GM19043 (cell line): Measurements from ENCODE around the gene PLA2G2C.

Experiments used
- ATAC-seq: cut with Tn5 transposase; IDR thresholded peaks from one replicate; pipeline ENCODE4 v1.9.1; 2021; ENCODE audit warnings: low read depth; ENCODE audit not compliant: unreplicated experiment

PLA2G2C gene

DNA sequence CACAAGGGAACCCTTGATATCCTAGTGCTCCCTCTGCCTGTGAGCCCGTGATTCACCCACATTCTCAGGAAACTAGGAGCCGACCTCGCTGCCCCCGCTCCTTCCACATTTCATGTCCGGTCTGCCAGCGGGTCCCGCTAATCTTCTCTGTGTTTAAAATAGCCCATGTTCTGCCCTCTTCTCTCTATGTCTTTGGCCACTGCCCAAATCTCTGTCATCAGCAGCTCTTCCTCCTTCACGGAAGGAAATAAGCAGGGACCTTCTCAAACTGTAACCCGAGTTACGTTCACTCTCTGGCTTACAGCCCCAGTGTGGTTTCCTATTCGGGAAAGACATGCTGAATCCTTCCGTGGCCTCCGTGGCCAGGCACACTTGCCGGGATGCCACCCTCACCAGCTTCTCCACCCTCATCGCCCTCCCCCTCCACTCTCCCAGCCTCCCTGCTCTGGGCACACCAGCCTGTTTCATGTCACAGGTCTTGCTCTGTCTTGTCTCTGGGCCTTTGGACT lies 21.6 kb downstream of the PLA2G2C start:
- no peak for ATAC-seq

DNA sequence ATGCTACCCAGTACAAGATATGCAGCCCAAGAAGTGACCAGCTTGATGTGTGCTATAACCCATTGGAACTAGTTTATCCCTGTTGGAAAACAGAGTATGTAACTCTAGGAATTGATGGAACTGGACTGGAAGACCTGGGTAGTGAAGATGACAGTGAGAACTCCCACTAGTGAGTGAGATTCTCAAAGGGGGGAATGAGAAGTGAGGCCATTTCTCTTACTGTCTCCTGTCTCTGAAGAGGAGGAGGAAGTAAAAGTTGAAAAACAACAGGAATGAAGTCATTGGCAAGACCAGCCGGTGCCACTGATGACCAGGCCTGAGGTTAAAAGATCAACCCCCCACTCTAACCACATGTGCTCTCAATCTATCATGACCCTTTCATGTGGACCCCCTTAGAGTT lies 26.3 kb downstream of the PLA2G2C start:
- ATAC-seq: no peak

DNA sequence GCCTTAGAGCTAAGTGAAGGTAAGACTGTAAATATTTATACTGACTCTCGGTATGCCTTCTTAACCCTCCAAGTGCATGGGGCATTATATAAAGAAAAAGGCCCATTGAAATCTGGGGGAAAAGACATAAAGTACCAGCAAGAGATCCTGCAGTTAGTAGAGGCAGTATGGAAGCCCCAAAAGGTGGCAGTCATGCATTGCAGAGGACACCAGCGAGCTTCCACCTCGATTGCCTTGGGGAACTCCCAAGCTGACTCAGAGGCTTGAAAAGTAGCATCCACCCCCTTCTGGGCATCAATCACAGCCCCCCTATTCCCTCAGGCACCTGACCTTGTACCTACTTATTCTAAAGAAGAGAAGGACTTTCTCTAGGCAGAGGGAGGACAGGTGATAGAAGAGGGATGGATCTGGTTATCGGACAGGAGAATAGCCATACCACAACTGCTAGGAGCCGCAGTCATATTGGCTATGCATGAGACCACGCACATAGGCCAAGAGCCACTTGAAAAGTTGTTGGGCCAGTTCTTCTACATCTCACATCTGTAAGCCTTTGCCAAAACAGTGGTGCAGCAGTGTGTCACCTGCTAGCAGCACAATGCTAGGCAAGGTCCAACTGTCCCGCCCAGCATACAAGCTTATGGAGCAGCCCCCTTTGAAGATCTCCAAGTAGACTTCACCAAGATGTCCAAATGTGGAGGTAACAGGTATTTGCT lies 27.8 kb downstream of the PLA2G2C start:
- no peak for ATAC-seq

DNA sequence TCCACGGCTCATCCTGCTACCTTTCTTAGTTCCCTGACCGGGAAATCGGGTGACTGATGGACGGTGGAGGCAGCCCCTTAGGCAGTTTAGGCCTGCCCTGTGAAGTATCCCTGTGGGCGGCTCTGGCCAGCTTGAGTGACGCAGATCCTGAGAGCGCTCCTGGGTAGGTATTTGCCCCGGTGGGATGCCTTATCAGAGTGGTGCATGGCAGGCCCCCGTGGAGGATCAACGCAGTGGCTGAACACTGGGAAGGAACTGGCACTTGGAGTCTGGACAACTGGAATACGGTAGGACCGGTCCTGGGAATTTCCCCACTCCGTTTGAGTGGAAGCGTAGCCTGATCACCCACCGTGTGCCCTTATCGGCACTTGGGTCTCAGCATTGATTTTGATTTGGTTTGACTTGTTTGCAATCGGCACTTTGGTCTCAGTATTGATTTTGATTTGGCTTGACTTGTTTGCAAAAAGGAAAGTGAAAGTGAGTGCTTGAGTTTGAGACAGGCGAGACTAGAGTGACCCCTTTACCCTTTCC lies 32.0 kb downstream of the PLA2G2C start:
- ATAC-seq: no peak

DNA sequence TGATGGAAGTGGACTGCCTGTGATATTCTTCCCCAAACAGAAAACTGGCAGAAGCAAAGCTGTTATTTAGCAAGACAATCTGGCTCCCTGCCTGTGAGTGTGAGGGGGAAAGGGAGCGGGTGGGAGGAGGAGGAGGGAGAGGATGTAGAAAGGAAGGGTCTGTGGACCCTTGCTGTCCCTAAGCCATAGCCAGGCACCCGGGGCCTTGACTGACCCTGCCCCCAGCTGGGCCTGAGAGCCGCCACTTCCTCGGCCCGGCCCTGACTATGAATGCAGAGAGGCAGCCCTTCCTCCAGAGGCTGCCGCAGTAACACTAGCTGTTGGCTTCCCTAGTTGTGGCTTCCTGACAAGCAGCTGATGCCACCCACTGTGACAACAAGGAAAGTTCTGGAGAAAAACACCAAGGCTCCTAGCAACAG lies 33.3 kb downstream of the PLA2G2C start:
- ATAC-seq: no peak

DNA sequence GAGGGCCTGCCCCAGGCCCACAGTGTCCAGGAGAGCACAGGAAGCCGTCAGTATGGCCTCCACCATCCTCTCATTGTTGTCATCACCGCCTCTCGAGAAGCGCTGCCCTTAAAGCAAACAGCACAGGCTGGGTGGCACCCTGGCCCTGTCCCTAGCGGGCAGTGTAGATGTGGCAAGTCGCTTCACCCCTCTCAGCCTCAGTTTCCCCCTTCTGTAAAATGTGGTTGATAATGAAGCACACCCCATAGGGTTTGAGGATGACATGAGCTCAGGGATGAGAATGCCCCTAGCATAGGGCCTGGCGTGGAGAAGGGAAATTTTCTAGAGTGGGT lies 33.8 kb downstream of the PLA2G2C start:
- ATAC-seq: no peak

DNA sequence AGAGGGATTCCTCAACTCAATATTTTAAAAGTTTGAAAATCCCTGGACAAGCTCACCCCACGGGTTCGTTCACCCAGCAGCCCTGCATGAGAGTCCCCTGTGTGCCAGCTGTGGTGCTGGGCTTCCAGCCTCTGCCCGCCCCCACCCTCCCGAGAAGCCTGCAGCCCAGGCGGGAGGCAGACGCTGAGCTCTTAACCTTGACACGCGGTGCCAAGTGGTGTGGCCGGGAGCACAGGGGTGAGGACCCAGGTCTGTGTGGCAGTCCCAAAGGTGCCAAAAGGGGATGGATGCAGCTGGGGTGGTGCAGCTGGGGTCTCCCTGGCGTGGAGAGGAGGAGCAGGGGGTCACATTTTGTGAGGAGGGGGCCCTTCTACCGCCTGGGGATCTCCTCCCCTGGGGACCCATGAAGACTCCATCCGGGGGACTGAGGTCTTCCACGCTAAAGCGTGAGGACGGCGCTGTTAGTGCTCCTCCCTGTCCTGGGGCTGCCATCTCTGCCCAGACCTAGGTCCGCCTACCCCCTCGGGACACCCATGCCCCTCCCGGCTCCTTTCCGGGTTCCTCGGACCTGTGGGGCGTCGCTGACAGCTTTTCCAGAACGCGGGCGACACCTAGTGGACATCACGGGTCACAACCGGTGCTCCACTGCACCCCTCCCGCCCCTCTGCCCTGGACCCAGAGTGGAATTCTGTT lies 34.3 kb downstream of the PLA2G2C start:
- ATAC-seq: no peak

DNA sequence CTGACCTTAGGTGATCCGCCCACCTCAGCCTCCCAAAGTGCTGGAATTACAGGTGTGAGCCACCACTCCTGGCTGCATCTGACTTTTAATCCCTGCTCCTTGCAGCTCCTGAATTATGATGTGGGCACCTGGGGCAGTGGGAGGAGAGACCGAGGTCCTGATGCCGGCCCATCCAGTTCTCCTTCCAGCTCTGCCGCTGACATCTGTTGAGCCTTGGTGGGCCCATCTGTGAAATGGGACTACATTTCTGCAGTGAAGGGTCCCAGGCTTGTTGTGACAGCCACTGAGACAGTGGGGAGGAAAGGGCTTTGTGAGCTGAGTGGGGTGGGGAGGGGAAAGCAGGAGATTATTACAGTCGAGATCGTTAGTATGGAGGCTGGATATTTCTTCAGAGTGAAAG lies 35.3 kb downstream of the PLA2G2C start:
- ATAC-seq: no peak

DNA sequence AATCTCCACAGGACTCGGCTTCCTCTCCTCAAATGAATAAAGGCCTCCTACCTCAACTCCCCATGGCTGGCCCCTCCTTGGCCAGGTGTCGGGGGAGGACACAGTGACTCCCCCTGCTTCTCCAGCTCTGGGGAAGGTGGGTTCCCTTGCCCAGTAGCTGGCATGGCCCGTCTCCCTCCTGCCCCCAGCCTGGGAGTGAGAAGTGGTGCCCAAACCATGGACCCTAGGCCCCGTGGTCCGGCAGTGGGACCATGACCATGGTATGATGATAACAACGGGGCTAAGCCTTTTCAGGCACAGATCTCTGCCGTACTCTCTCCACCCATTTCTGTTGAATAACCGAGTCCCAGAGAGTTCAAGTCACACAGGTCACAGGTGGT lies 36.0 kb downstream of the PLA2G2C start:
- ATAC-seq: no peak

DNA sequence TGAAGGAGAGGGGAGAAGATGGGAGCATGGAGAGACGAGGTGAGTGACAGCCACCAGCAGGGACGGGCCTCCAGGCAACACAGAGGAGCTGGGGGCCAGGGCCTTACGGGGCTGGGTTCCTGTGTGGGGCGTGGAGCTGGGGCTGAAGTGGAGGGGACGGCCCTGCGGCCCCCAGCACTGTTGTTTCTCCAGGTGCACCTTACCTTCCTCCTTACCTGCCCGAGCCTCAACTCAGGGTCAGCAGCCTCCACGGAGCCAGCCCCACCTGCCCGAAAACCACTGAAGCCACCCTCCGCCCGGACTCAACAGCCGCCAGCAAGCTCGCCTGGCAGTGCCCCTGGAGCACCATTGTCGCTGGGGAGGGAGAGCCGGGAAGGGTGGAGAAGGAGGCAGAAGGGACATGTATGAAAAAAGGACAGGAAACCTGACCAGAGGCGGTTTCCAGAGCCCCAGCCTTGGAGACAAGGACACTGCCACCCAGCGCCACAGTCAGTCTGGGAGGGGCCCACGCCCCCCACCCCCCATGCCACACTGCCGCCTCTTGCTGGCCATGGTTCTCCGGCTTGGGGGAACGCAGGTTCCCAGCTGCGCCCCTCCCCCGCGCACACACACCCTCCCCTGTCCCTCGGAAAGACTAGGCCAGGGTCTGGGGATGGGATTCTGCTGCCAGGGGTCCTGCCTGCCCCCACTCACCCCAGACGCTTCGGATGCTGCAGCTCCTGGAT lies 36.6 kb downstream of the PLA2G2C start:
- no peak for ATAC-seq

DNA sequence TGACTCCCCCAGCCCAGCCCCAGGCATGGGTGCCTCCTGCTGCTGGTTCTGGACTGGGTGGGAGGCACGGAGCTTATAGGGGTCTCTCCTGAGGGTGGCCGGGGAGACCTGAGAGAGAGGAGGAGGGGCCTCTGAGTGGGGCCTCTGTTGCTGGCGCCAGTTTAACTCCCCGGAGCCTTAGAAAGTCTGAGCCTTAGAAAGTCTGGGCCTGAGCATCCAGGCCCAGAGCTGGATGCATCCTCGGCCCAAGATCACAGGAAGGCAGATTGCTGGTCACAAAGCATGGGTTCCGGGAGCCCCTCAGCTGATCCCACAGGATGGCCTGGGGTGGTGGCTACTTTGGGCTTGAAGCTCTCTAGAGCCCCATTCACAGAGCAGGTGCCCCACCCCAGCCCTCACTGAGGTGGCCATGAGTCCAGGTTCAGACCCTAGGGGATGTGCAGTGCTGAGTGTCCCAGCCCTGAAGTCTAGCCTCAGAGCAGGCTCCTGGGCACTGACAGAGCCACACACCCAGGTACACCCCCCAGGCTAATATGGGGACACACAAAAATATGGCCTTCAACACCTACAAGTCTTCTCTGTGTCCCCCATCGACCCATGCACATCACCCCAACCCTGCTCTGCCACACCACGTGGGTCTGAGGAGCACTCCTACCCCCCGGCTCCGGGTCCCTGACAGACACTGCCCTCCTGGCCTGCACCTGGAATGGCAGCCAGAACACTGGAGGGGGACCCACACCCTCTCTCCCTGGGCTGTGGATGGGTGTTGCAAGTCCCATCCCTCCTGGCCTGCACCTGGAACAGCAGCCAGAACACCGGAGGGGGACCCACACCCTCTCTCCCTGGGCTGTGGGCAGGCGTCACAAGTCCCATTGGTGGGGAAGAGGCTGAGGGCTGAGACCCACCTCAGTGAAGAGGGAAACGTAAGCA lies 37.5 kb downstream of the PLA2G2C start:
- no peak for ATAC-seq

DNA sequence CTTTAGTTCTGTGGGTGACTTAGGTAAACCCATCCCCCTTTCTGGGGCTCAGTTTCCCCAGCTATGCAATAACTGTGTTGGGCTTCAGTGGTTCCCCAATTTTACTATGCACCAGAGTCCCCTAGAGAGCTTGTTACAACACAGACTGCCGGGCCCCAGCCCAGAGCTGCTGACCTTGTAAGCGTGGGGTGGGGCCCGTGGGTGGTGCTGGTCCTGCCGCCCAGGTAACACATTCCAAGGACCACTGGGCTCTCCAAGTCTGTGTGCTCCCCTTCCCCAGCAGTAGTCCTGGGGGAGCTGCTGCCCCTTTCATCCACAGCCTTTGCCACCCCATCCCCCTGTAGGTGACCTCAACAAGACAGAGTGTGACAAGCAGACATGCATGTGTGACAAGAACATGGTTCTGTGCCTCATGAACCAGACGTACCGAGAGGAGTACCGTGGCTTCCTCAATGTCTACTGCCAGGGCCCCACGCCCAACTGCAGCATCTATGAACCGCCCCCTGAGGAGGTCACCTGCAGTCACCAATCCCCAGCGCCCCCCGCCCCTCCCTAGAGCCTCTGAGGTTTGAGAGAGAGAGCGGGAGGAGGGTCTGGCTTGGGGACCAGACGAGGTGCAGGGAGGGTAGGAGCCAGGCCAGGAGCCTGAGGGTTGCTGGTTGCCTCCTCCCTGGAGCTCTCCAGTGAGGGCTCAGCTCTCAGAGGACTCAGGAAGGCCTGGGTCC lies 38.3 kb downstream of the PLA2G2C start:
- no peak for ATAC-seq

DNA sequence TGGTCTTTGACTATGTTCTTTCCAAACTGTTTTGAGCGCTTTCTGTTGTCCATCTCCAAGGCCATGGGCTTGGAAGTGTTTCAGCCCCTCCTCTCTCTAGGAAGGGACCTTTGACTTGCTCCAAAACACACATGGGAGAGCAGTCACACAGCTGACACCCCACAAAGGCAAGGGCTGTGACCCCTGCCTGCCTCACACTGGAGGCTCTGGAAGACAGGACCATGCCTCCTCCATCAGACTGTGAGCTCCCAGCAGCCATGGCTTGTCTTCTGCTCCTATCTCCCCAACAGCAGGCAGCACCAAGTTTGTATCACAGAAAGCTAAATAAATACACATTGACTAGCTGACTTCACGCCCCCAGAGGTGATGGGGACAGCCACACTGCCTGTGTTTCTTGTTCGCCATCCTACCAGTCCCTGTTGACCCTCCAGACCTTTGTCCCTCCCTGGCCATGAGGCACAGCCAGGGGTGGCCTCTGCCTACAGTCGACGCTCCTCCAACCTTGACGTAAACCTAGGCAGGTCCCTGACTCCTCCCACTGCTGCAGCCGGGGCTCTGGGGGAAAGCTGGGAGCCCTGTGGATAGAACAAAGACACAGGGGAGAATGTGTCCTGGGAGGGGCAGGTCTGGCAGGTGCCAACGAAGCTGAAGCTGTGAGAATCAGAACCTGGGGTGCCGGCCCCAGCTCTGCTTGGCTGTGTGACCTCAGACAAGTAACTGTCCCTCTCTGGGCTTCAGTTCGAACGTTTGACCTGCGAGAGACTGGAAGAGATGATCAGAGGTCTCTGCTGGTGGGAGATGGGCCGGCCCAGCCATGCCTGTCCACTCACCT lies 42.4 kb downstream of the PLA2G2C start:
- ATAC-seq: no peak

DNA sequence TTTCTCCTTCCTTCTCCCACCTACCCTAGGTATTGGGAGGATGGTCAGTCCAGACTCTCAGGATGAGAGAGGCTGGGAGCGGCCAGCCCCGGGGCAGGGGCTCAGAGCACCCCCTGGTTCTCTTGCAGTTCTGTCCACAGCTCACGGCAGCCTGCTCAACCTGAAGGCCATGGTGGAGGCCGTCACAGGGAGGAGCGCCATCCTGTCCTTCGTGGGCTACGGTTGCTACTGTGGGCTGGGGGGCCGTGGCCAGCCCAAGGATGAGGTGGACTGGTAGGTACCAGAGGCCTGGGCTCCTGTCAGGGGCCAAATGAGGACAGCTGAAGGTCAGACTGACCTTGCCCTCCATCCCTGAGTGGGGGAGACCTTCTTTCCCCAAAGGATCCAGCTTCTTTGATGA lies 43.0 kb downstream of the PLA2G2C start:
- no peak for ATAC-seq

DNA sequence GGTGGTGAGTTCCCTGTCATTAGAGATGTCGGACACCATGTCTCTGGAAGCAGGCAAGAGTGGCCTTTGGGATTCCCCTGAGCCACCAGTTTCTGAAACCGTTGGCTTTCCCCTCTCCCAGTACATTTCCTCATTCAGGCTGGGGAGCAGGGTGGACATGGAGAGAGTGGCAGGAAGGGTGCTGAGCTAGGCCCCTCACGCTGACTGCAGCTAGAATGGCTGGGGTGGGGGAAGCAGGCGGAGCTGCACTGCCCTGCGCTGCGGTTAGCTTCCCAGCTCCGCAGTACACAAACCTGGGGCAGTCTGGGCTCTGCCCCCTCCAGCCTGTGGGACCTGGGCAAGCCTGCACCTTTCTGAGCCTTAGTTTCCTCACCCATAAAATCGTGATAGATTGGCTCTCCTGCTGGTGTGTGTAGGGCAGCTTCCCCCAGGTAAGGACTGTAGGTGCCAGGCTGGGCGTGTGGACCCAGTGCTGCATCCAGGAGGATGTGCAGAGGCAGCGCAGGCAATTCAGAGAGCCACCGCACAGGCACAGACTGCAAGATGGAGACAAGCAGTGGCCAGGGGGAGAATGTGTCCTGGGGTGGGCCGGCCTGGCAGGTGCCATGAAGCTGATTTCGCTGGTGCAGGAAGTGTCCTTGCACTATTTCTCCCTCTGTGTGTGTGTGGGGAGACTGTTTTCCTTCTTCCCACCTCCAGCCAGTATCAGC lies 44.2 kb downstream of the PLA2G2C start:
- no peak for ATAC-seq

DNA sequence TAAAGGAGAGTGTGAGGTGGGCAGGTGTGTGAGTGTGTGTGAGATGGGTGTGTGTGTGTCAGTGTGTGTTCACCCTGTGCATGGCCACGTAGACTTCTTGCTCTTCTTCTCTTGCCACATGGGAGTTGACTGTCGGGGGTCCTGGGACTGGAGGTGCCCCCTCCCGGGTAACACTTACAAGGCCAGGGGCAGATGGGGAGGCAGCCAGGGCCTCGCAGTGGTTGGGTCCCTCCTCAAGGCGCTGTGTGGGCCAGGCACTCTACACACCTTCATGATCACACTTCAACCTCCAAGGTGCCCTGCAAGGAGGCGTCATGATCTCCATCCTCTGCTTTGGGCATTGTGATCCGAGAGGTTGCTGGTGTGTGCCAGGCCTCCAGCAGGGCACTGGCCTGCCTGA lies 44.9 kb downstream of the PLA2G2C start:
- no peak for ATAC-seq

DNA sequence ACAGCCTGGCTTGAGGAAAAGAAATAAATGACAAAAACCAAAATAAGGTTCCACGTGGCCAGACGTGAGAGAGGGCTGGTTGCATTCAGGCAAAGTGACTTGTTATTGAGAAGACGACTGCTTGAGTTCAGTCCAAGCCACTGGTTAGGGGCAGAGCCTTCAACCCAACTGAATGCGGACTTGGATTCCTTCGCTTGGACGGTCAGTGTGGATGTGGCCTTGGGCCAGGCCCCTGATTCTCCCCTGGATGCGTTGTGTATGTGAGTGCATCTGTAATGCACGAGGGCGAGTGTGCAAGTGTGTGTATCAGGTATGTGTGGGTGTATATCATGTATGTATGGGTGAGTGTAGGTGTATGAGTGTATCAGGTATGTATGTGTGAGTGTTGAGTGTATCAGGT lies 45.3 kb downstream of the PLA2G2C start:
- ATAC-seq: no peak
